ENCODE measurements around the gene PFN3.
"Not testable (repeated sequence)": the region's sequence is repeated elsewhere in the genome, so short reads cannot be mapped to it uniquely, and the experiment has no call there.

PFN3 gene

DNA sequence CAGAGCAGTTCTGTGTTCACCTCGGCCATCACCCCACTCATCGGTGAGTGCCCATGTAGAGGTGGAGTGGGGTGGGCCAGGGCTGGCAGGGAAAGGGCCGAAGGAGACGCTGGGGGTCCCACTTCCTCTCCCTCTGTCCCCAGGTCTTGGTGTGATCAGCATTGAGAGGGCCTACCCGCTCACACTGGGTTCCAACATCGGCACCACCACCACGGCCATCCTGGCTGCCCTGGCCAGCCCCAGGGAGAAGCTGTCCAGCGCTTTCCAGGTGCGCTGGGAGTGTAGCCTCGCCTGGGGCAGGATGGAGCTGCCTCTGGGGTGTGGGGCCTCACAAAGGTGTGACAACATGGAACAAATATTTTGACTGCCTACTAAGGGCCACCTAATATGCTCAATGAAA, 3.7 kb downstream of the PFN3 start:
- DNase-seq (ENCODE audit: low read depth in 1 of 2, low spot score in 1 of 2), result no peak

GRCh38 chr5:177396078-177396477, 4.4 kb downstream of the PFN3 start:
- no peak for DNase-seq (ENCODE audit: low read depth in 1 of 2, low spot score in 1 of 2)

GRCh38 chr5:177393990-177394389, 6.5 kb downstream of the PFN3 start:
- no peak for DNase-seq (ENCODE audit: low read depth in 1 of 2, low spot score in 1 of 2)

DNA sequence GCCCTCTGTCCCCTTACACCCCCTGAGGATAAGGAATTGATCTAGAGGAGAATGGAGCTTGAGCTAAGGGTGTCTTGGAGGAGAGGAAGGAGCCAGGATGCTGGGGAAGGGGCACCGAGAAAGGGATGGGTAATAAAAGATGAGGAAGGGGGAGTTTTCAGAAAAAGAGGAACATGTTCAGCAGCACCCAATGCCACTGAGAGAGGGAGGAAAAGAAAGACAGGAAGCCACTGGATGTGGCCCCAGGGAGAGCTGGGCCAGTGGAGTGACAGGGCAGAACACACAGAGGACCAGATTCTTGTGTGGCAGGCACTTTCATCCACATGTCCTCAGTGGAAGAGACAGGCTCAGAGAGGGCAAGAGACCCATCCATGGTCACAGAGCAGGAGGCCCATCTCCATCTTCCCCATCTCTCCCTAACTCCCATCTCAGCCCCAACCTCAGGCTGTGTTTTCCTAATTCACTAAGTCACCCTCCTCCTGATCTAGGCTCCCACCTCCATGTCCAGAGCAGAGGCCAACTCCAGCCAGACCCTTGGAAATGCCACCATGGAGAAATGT, 7.2 kb downstream of the PFN3 start:
- DNase-seq (ENCODE audit: low read depth in 1 of 2, low spot score in 1 of 2), result no peak

DNA sequence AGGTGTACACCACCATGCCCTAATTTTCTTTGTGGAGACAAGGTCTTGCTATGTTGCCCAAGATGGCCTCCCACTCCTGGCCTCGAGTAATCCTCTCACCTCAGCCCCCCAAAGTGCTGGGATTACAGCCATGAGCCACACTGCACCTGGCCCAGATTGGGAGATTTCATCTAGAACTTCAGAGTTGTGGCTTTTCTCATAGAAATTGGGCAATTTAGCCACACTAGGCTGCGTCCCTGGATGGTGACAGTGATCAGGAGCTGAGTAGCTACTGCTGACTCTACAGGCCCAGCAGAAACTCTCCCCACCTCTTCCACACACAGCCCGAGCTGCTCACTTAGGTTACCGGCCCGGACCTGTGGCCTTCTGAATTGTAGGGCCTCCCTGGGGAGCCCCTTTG, 7.7 kb downstream of the PFN3 start:
- DNase-seq (ENCODE audit: low read depth in 1 of 2, low spot score in 1 of 2), result no peak

GRCh38 chr5:177390363-177391300, 9.8 kb downstream of the PFN3 start:
- peak; percentile 76 to 83 for DNase-seq (ENCODE audit: low read depth in 1 of 2, low spot score in 1 of 2)

DNA sequence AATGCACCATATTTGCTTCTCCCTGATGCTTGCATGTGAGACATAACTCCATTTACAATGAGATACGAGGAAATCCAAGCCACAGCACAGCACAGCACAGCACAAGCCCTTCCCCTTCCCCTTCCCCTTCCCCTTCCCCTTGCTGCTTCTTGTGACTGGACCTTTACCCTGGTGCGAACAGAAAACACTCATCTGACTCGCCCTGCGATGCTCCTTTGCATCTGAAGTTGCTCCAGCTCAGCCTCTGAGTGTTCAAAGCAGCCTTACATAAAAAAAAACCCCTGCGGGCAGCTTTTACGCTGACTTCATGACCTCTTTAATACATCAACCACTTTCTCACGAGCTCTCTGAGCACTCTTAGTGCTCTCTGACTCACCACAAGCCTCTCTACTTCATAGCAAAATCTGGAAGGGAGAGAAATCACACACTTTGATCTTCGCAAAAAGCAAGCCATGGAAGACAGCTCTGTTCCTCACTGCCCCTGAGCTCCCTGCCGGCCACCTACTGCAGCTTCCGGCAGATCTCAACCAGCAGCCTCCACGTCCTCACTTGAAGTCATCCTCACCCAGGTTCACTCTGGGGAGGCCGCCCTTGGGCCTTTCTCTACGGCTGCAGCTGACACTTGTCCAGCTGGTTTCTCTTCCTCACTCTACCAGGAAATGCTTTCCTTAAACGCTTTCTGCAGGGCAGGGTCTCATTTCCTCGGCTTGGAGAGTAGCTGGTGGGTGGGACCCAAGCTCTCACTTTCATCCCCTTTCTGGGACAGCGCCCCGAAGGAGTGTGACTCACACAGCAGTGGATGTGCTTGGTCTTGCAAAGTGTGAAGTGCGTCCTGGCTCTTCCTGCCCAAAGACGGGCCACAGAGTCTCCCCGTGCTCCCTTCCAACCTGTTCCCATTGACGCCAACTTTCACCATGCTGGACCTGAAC, 11.0 kb downstream of the PFN3 start:
- peak; percentile 21 to 54 for DNase-seq (ENCODE audit: low read depth in 1 of 2, low spot score in 1 of 2)

- no peak for DNase-seq (ENCODE audit: low read depth in 1 of 2, low spot score in 1 of 2)
These were observed 11.9 kb downstream of the PFN3 start for GRCh38 chr5:177388521-177389052.

DNA sequence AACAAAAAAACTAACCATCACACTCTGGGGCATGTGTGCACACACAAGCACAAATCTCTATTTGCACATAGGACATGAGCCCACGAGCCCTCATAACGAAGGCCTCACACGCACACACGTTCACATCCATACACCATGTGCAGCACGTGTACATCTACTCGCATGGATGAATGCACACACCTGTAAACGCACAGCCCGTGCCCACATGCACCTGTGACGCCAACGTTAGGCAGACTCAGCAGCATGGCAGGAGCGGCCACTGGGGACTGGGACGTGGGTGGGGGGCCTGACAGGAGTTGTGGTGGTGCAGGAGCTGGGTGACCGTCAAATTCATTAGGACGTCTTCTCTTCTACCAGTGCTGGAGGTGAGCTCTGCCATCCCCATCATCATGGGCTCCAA, 13.1 kb downstream of the PFN3 start:
- no peak for DNase-seq (ENCODE audit: low read depth in 1 of 2, low spot score in 1 of 2)

DNA sequence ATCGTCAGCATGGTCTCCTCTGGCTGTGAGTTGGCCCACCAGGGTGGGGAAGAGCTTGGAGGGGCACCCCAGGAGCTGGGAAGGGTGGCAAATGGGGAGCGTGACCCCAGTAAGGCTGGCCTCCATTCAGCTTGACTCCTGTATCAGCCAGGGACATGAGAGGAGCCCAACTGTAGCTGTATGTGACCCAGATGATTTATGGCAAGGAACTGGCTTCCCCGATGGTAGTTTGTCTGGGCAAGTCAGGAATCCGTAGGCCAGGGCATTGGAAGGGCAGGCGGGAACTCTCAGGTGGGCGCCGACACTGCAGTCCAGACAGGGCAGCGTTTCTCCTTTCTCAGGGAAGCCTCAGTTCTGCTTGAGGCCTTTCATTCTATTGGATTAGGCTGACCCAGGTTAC, 13.9 kb downstream of the PFN3 start:
- DNase-seq (ENCODE audit: low read depth in 1 of 2, low spot score in 1 of 2), result no peak

DNA sequence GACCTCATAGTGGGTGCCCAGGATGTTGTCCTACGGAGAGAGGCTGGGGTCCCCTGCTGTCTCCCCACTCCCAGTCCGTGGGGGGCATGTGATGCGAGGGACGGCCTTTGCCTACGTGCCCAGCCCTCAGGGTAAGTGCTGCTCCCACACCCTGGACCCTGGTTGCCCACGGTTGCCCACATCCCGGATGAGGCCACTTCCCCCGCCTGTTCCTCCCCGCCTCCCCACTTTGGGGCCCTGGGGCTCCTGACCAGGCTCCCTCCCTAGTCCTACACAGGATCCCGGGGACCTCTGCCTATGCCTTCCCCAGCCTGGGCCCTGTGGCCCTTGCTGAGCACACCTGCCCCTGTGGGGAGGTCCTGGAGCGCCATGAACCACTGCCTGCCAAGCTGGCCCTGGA, 14.7 kb downstream of the PFN3 start:
- DNase-seq (ENCODE audit: low read depth in 1 of 2, low spot score in 1 of 2), result no peak

- no peak for DNase-seq (ENCODE audit: low read depth in 1 of 2, low spot score in 1 of 2)
These were observed 16.3 kb downstream of the PFN3 start, which contains the start of gene SLC34A1 for GRCh38 chr5:177384134-177384533. Gene SLC34A1, plus strand, starts transcription at chr5:177384434. Its CDS starts 1,308 bp downstream, at chr5:177385742.

GRCh38 chr5:177383181-177383580, 17.3 kb downstream of the PFN3 start:
- no peak for DNase-seq (ENCODE audit: low read depth in 1 of 2, low spot score in 1 of 2)

DNA sequence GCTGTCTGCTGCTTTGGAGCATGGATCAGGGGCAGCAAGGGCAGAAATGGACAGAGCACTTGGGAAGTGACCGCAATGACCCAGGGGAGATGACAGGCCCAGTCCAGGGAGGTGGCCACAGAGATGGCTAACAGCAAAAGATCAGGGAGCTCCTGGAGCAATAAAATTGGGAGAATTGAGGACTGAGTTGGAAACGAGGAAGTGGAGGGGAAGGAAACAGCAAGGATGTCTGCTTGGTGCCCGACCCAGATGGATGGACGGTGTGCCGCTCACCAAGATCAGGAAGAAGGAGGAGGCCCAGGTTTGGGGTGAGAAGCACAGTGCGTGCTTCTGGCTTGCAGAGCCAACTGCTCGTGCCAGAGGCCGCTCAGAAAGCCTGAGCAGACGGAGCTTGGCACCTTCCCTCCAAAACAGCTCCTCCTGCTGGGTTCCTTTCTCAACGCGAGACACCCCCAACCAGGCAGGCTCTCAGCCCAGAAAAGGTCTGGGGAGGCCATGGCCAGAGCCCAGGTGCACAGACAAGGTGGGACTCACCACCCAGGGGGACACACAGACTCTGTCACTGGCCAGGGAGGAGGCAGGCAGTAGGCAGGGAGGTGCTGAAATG, 17.9 kb downstream of the PFN3 start:
- DNase-seq (ENCODE audit: low read depth in 1 of 2, low spot score in 1 of 2), result no peak

DNA sequence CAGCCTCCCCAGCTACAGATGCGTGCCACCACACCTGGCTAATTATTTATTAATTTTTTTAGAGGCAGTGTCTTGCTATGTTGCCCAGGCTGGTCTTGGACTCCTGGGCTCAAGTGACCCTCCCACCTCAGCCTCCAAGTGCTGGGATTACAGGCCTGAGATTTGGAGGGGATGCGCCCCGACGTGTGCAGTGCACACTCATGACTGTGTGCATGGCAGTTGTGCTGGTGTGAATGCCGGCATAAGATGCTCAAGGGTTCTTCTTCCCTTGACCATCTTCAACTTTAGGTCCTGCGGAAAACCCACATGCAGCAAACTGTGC, 19.7 kb downstream of the PFN3 start:
- DNase-seq (ENCODE audit: low read depth in 1 of 2, low spot score in 1 of 2), result no peak

GRCh38 chr5:177378884-177379883, 21.3 kb downstream of the PFN3 start:
- DNase-seq (ENCODE audit: low read depth in 1 of 2, low spot score in 1 of 2), result peak in 1 of 2 donors; percentile 38

- DNase-seq (ENCODE audit: low read depth in 1 of 2, low spot score in 1 of 2), result no peak
These were observed 22.3 kb downstream of the PFN3 start for GRCh38 chr5:177377851-177378776.

- DNase-seq (ENCODE audit: low read depth in 1 of 2, low spot score in 1 of 2), result no peak
These were observed 24.4 kb downstream of the PFN3 start for GRCh38 chr5:177376107-177376506.

DNA sequence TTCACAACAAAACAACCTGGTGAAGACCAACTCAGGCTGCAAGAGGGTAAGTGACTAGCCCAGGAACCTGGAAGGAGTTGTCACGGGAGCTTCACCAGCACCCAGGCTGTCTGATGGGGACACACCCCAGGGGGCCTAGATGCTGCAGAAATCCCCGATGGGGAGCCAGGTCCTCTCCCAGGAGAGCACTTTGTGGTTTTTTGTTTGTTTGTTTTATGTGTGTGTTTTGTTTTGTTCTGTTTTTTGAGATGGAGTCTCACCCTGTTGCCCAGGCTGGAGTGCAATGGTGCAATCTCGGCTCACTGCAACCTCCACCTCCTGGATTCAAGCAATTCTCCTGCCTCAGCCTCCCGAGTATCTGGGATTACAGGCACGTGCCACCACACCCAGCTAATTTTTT, 24.9 kb downstream of the PFN3 start:
- DNase-seq (ENCODE audit: low read depth in 1 of 2, low spot score in 1 of 2), result not testable (repeated sequence)
